ENCODE results near the gene CNIH2.

DNA sequence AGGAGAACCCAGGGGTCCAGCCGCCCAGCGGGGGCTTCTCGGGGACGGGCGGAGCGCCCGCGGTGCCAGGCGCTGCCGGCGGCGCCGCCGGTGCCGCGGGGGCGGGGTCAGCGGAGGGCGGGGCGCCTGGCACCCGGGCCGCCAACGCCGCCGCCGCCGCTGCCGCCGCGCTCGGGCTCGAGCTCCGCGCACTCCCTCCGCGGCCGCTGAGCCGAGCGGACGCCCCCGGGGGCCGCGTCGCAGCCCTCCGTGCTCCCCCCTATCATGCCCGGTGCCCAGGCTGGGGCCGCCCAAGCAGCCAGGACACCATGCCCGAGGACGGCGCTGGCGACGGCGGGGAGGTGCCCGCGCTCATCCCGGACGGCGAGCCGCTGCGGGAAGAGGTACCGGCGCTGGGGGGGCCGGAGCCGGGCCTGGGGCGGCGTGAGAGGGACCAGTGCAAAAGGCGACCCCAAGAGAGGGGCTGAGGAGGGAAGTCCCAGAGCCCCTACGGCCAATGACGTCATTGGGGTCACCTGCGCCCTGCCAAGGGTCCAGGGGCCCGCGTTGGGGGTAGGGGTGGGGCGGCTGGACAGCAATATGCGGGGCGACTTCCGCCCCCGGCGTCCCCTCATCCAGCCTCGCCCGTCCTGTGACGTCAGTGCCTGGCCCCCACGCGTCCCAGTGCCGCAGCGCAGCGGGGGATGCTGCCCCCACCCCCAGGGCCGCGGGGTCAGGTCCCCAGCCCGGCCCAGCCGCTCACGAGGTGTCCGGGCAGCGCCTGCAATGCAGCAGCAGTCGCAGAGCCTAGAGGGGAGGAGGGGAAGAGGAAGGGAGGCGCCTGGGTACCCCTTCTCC is 13.9 kb downstream of the CNIH2 start, which contains the start of gene TMEM151A:
- TF ChIP-seq, protein P1, sequence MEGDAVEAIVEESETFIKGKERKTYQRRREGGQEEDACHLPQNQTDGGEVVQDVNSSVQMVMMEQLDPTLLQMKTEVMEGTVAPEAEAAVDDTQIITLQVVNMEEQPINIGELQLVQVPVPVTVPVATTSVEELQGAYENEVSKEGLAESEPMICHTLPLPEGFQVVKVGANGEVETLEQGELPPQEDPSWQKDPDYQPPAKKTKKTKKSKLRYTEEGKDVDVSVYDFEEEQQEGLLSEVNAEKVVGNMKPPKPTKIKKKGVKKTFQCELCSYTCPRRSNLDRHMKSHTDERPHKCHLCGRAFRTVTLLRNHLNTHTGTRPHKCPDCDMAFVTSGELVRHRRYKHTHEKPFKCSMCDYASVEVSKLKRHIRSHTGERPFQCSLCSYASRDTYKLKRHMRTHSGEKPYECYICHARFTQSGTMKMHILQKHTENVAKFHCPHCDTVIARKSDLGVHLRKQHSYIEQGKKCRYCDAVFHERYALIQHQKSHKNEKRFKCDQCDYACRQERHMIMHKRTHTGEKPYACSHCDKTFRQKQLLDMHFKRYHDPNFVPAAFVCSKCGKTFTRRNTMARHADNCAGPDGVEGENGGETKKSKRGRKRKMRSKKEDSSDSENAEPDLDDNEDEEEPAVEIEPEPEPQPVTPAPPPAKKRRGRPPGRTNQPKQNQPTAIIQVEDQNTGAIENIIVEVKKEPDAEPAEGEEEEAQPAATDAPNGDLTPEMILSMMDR (IDR thresholded peaks at IDR 0.05; ENCODE audit: low read depth, low read length), result no peak
- TF ChIP-seq, protein P2, sequence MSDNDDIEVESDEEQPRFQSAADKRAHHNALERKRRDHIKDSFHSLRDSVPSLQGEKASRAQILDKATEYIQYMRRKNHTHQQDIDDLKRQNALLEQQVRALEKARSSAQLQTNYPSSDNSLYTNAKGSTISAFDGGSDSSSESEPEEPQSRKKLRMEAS (IDR thresholded peaks at IDR 0.05; ENCODE audit: low read depth, low read length), result no peak
- TF ChIP-seq POLR2A (IDR thresholded peaks at IDR 0.05; ENCODE audit: extremely low read depth, insufficient read length), result no peak
